PFSK-1 (cell line): ENCODE measurements around the gene CCDC93.

Experiments used
- POLR2AphosphoS5 ChIP-seq: IDR thresholded peaks from 2 replicates; pipeline ENCODE4 v1.6.1; 2012; ENCODE audit warnings: low read depth, mild to moderate bottlenecking, control low read depth, low read length, moderate library complexity
- REST ChIP-seq, 2 experiments: IDR thresholded peaks; 2 replicates each; pipeline versions ENCODE4 v1.6.1 to v1.8.0; 2011 to 2012; ENCODE audit warnings: low read depth in 2 of 2, low read length in 2 of 2, control low read depth in 1 of 2, inconsistent platforms in 1 of 2, mild to moderate bottlenecking in 1 of 2, moderate library complexity in 1 of 2; ENCODE audit not compliant: insufficient read depth in 1 of 2
- SIN3A ChIP-seq: IDR thresholded peaks from 2 replicates; pipeline ENCODE4 v1.6.1; 2012; ENCODE audit warnings: mild to moderate bottlenecking, low read length, moderate library complexity, borderline replicate concordance; ENCODE audit not compliant: insufficient read depth
- TAF1 ChIP-seq: IDR thresholded peaks from 2 replicates; pipeline ENCODE4 v1.6.1; 2012; ENCODE audit warnings: low read length, control low read depth, borderline replicate concordance; ENCODE audit not compliant: insufficient read depth

- no peak for TF ChIP-seq TAF1
- no peak for TF ChIP-seq POLR2AphosphoS5
- no peak for TF ChIP-seq SIN3A
- no peak for TF ChIP-seq REST (IDR thresholded peaks at IDR 0.05; ENCODE audit: insufficient read depth in 1 of 2, low read depth in 2 of 2, low read length in 2 of 2)
Measured at GRCh38 chr2:118059919-118060478, 46.1 kb upstream of the CCDC93 start.
